Karpas-422 (cell line): ENCODE data around the gene KCNMB4. TPM values are rescaled to one million over a fixed set of nuclear protein-coding genes. Genes with fewer than 3 reads are reported as not detected.

Experiments used
- DNase-seq: peaks from one replicate; pipeline ENCODE4 v3.0.0-alpha.2; 2015
- H2AFZ ChIP-seq: fragments of 200-600 bp; sonication (generic); 2 replicates; pipeline ENCODE4 v1.6.1; 2014; ENCODE audit warnings: antibody characterized with exemption, low read length, mixed read lengths
- H3K27ac ChIP-seq: fragments of 200-600 bp; sonication (generic); 2 replicates; pipeline ENCODE4 v1.5.1; 2014; ENCODE audit warnings: mild to moderate bottlenecking, low read length, moderate library complexity
- H3K27me3 ChIP-seq: fragments of 200-600 bp; sonication (generic); 2 replicates; pipeline ENCODE4 v1.6.1; 2014; ENCODE audit warnings: low read length, mixed read lengths
- H3K36me3 ChIP-seq: fragments of 200-600 bp; sonication (generic); 2 replicates; pipeline ENCODE4 v1.6.1; 2014; ENCODE audit warnings: low read length, mixed read lengths; ENCODE audit not compliant: insufficient read depth
- H3K4me1 ChIP-seq: fragments of 200-600 bp; sonication (generic); 2 replicates; pipeline ENCODE4 v1.6.1; 2014; ENCODE audit warnings: mild to moderate bottlenecking, low read length, mixed read lengths
- H3K4me2 ChIP-seq: fragments of 200-600 bp; sonication (generic); 2 replicates; pipeline ENCODE4 v1.6.1; 2014; ENCODE audit warnings: low read length, low read depth, mild to moderate bottlenecking; ENCODE audit not compliant: poor library complexity, severe bottlenecking
- H3K4me3 ChIP-seq: fragments of 200-600 bp; sonication (generic); 2 replicates; pipeline ENCODE4 v1.5.1; 2014; ENCODE audit warnings: mild to moderate bottlenecking, antibody characterized with exemption, low read length, mixed read lengths
- H3K79me2 ChIP-seq: fragments of 200-600 bp; sonication (generic); 2 replicates; pipeline ENCODE4 v1.6.1; 2014; ENCODE audit warnings: mild to moderate bottlenecking, low read length, mixed read lengths
- H3K9ac ChIP-seq: fragments of 200-600 bp; sonication (generic); 2 replicates; pipeline ENCODE4 v1.6.0; 2014; ENCODE audit warnings: low read length
- H3K9me2 ChIP-seq: fragments of 200-600 bp; sonication (generic), shearing (Covaris generic); replicated peaks from 2 replicates; pipeline ENCODE4 v1.6.0; 2014; ENCODE audit warnings: mild to moderate bottlenecking, low read length, moderate library complexity; ENCODE audit not compliant: insufficient read depth
- H3K9me3 ChIP-seq: fragments of 300-700, 200-600 bp; sonication (generic); 2 replicates; pipeline ENCODE4 v1.6.1; 2014; ENCODE audit warnings: low read length, mixed read lengths
- H4K20me1 ChIP-seq: fragments of 200-600 bp; sonication (generic); 2 replicates; pipeline ENCODE4 v1.6.1; 2014; ENCODE audit warnings: mild to moderate bottlenecking, antibody characterized with exemption, low read length, low read depth; ENCODE audit not compliant: insufficient read depth
- total RNA-seq: library from RNA; depleted of rRNA; stranded (reverse); fragments of >200 nt; shearing (Covaris generic); gene quantifications from 2 replicates; pipeline ENCODE4 v1.2.3, GENCODE V29; 2014; ENCODE audit warnings: low replicate concordance

KCNMB4 gene
- total RNA-seq, 1 experiment from 2014 or later = 55.5 TPM

- no peak overlapping the region for H2AFZ ChIP-seq
- peak overlapping the region; percentile 11; the same call in 1 of the 2 replicates for H3K27ac ChIP-seq
- H3K27me3 ChIP-seq = no peaks in the 10 kb centered on the region
- DNase-seq = no peak
- H3K4me3 ChIP-seq = no peak overlapping the region
- peaks cover 73% of the 10 kb centered on the region for H3K79me2 ChIP-seq
- no peaks in the 10 kb centered on the region for H4K20me1 ChIP-seq
- H3K9me3 ChIP-seq = no peaks in the 10 kb centered on the region
- no peak overlapping the region for H3K4me2 ChIP-seq
- H3K9ac ChIP-seq = no peak overlapping the region
- H3K4me1 ChIP-seq = peaks cover 10% of the 10 kb centered on the region
- H3K36me3 ChIP-seq = peaks cover 73% of the 10 kb centered on the region
- no peaks in the 10 kb centered on the region for H3K9me2 ChIP-seq
Measured at GRCh38 chr12:70427611-70428010, 61.5 kb downstream of the KCNMB4 start.

GRCh38 chr12:70430400-70430799, 64.3 kb downstream of the KCNMB4 start:
- Histone ChIP-seq H3K4me3 (no peak overlapping the region), H3K27me3 (no peaks in the 10 kb centered on the region), H3K9me3 (no peaks in the 10 kb centered on the region), H3K9ac (no peak overlapping the region), H3K4me2 (no peak overlapping the region), H2AFZ (no peak overlapping the region), H3K27ac (no peak overlapping the region), H3K9me2 (no peaks in the 10 kb centered on the region), H3K4me1 (peaks cover 10% of the 10 kb centered on the region), H4K20me1 (no peaks in the 10 kb centered on the region), H3K79me2 (peaks cover 61% of the 10 kb centered on the region), H3K36me3 (peaks cover 88% of the 10 kb centered on the region)
- no peak for DNase-seq

- peak overlapping the region; percentile 45 for H3K27ac ChIP-seq
- no peaks in the 10 kb centered on the region for H3K27me3 ChIP-seq
- DNase-seq = no peak
Measured at GRCh38 chr12:70436836-70437235, 70.7 kb downstream of the KCNMB4 start.

GRCh38 chr12:70443062-70443673, 77.1 kb downstream of the KCNMB4 start:
- no peaks in the 10 kb centered on the region for H3K27me3 ChIP-seq

More at GRCh38 chr12:70436836-70437235, 70.7 kb downstream of the KCNMB4 start:
- Histone ChIP-seq H3K4me1 (peaks cover 20% of the 10 kb centered on the region), H3K9ac (no peak overlapping the region), H3K9me3 (no peaks in the 10 kb centered on the region), H3K9me2 (no peaks in the 10 kb centered on the region), H3K79me2 (peaks cover 18% of the 10 kb centered on the region), H4K20me1 (no peaks in the 10 kb centered on the region), H3K4me2 (no peak overlapping the region), H3K4me3 (no peak overlapping the region), H2AFZ (no peak overlapping the region), H3K36me3 (peaks cover 69% of the 10 kb centered on the region)

GRCh38 chr12:70444903-70445302, 78.8 kb downstream of the KCNMB4 start:
- Histone ChIP-seq H3K36me3 (peaks cover 23% of the 10 kb centered on the region), H3K4me2 (no peak overlapping the region), H3K79me2 (no peaks in the 10 kb centered on the region), H3K4me1 (peaks cover 27% of the 10 kb centered on the region), H3K27ac (no peak overlapping the region; the same call in 1 of the 2 replicates), H3K27me3 (no peaks in the 10 kb centered on the region), H3K9me3 (peaks cover 5% of the 10 kb centered on the region; the same call in 1 of the 2 replicates), H3K9me2 (no peaks in the 10 kb centered on the region), H4K20me1 (no peaks in the 10 kb centered on the region), H3K4me3 (no peak overlapping the region), H2AFZ (no peak overlapping the region), H3K9ac (no peak overlapping the region)
- DNase-seq = no peak

More at GRCh38 chr12:70443062-70443673, 77.1 kb downstream of the KCNMB4 start:
- Histone ChIP-seq H3K9me3 (no peaks in the 10 kb centered on the region), H3K27ac (peak overlapping the region; percentile 68), H2AFZ (no peak overlapping the region), H3K4me3 (no peak overlapping the region), H3K36me3 (peaks cover 28% of the 10 kb centered on the region), H3K79me2 (no peaks in the 10 kb centered on the region), H3K4me2 (no peak overlapping the region), H3K9me2 (no peaks in the 10 kb centered on the region), H3K9ac (no peak overlapping the region), H3K4me1 (peaks cover 35% of the 10 kb centered on the region), H4K20me1 (no peaks in the 10 kb centered on the region)
- peak; percentile 67 for DNase-seq

- H3K4me2 ChIP-seq = no peak overlapping the region
Measured at GRCh38 chr12:70448371-70448770, 82.3 kb downstream of the KCNMB4 start.

GRCh38 chr12:70449074-70449752, 83.1 kb downstream of the KCNMB4 start:
- Histone ChIP-seq H4K20me1 (no peaks in the 10 kb centered on the region), H3K4me3 (no peak overlapping the region), H3K4me2 (no peak overlapping the region), H3K27ac (no peak overlapping the region), H3K9me2 (no peaks in the 10 kb centered on the region), H3K4me1 (no peaks in the 10 kb centered on the region), H3K36me3 (peaks cover 23% of the 10 kb centered on the region), H2AFZ (no peak overlapping the region), H3K27me3 (no peaks in the 10 kb centered on the region), H3K9ac (no peak overlapping the region), H3K9me3 (peaks cover 5% of the 10 kb centered on the region; the same call in 1 of the 2 replicates), H3K79me2 (no peaks in the 10 kb centered on the region)
- no peak for DNase-seq

More at GRCh38 chr12:70448371-70448770, 82.3 kb downstream of the KCNMB4 start:
- Histone ChIP-seq H3K27me3 (no peaks in the 10 kb centered on the region), H3K36me3 (peaks cover 23% of the 10 kb centered on the region), H3K4me1 (peaks cover 2% of the 10 kb centered on the region), H3K9me3 (peaks cover 5% of the 10 kb centered on the region; the same call in 1 of the 2 replicates), H4K20me1 (no peaks in the 10 kb centered on the region), H3K79me2 (no peaks in the 10 kb centered on the region), H2AFZ (no peak overlapping the region), H3K9me2 (no peaks in the 10 kb centered on the region), H3K4me3 (no peak overlapping the region), H3K9ac (no peak overlapping the region), H3K27ac (no peak overlapping the region)
- DNase-seq = no peak

GRCh38 chr12:70449753-70450341, 83.8 kb downstream of the KCNMB4 start:
- H2AFZ ChIP-seq = no peak overlapping the region
- H3K27me3 ChIP-seq = no peaks in the 10 kb centered on the region

More at GRCh38 chr12:70449753-70450341, 83.8 kb downstream of the KCNMB4 start:
- Histone ChIP-seq H3K4me2 (no peak overlapping the region), H3K36me3 (peaks cover 20% of the 10 kb centered on the region), H4K20me1 (no peaks in the 10 kb centered on the region), H3K9me3 (peaks cover 5% of the 10 kb centered on the region; the same call in 1 of the 2 replicates), H3K9me2 (no peaks in the 10 kb centered on the region), H3K27ac (no peak overlapping the region), H3K9ac (no peak overlapping the region), H3K79me2 (no peaks in the 10 kb centered on the region), H3K4me3 (no peak overlapping the region), H3K4me1 (no peaks in the 10 kb centered on the region)
- DNase-seq = peak; percentile 43
